Liver (tissue), 3 donors: ENCODE measurements around the gene APPBP2.

Source experiments
- CTCF ChIP-seq: fragments of 150-350 bp; IDR thresholded peaks from 2 replicates; pipeline ENCODE4 v1.5.1; 2017; ENCODE audit warnings: improper control_type of control experiment, low read depth, low read length; ENCODE audit not compliant: missing input control
- HNF4G ChIP-seq: IDR thresholded peaks from 2 replicates; pipeline ENCODE4 v1.6.1; 2016; ENCODE audit warnings: antibody characterized with exemption
- NR2F2 ChIP-seq: IDR thresholded peaks from 2 replicates; pipeline ENCODE4 v1.6.1; 2016; ENCODE audit warnings: antibody characterized with exemption
- RXRA ChIP-seq, 2 donors: IDR thresholded peaks; 2 replicates each; pipeline ENCODE4 v1.6.1; 2017 to 2018; ENCODE audit warnings: antibody characterized with exemption in 2 of 2, mild to moderate bottlenecking in 1 of 2
- TAF1 ChIP-seq: conservative IDR thresholded peaks from 2 replicates; pipeline ENCODE4 v1.6.1; 2016; ENCODE audit warnings: antibody characterized with exemption, mild to moderate bottlenecking
- YY1 ChIP-seq: IDR thresholded peaks from 2 replicates; pipeline ENCODE4 v1.6.1; 2016; ENCODE audit warnings: antibody characterized with exemption, mild to moderate bottlenecking
- TF ChIP-seq, protein P1 (sequence below): IDR thresholded peaks from 2 replicates; pipeline ENCODE4 v1.6.1; 2016; ENCODE audit warnings: antibody characterized with exemption
- TF ChIP-seq, protein P2 (sequence below): IDR thresholded peaks from 2 replicates; pipeline ENCODE4 v1.6.1; 2016; ENCODE audit warnings: antibody characterized with exemption
- TF ChIP-seq, protein P3 (sequence below): IDR thresholded peaks from 2 replicates; pipeline ENCODE4 v1.6.1; 2016; ENCODE audit warnings: antibody characterized with exemption
- donor health status: healthy.
- donor health status: healthy.

DNA sequence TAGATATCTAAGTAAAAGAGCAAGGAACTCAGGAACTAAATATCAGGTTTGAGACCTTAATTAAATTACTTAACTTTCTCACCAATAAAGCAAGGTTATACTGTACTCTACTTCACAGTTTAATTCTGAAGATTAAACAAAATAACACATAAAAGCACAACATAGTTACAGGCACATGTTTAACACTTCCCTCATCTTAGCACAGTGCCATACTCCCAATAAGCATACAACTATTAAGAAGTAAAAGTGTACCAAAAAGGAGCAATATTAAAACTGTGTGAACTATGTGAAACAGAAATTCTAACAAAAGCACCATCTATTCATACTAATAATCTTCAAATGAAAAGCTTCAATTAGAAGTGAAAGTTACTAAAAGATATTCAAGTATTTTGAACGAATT is 2.2 kb downstream of the APPBP2 start:
- TF ChIP-seq, protein P1, sequence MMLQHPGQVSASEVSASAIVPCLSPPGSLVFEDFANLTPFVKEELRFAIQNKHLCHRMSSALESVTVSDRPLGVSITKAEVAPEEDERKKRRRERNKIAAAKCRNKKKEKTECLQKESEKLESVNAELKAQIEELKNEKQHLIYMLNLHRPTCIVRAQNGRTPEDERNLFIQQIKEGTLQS = no peak
- TF ChIP-seq, protein P2, sequence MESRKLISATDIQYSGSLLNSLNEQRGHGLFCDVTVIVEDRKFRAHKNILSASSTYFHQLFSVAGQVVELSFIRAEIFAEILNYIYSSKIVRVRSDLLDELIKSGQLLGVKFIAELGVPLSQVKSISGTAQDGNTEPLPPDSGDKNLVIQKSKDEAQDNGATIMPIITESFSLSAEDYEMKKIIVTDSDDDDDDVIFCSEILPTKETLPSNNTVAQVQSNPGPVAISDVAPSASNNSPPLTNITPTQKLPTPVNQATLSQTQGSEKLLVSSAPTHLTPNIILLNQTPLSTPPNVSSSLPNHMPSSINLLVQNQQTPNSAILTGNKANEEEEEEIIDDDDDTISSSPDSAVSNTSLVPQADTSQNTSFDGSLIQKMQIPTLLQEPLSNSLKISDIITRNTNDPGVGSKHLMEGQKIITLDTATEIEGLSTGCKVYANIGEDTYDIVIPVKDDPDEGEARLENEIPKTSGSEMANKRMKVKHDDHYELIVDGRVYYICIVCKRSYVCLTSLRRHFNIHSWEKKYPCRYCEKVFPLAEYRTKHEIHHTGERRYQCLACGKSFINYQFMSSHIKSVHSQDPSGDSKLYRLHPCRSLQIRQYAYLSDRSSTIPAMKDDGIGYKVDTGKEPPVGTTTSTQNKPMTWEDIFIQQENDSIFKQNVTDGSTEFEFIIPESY = no peak
- TF ChIP-seq CTCF = no peak
- TF ChIP-seq NR2F2 = no peak
- TF ChIP-seq HNF4G = no peak
- TF ChIP-seq, protein P3, sequence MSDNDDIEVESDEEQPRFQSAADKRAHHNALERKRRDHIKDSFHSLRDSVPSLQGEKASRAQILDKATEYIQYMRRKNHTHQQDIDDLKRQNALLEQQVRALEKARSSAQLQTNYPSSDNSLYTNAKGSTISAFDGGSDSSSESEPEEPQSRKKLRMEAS = no peak
- TF ChIP-seq TAF1 = no peak
- TF ChIP-seq YY1 = no peak
- TF ChIP-seq RXRA (IDR thresholded peaks at IDR 0.05) = no peak
